ENCODE measurements around the gene PTPRN2. TPM values are rescaled to one million over a fixed set of nuclear protein-coding genes. Genes with fewer than 3 reads are reported as not detected.

The PTPRN2 gene
- total and polyA plus RNA-seq, 2 donors (not counting 3 experiments of a cell fraction or from before 2014, with no cell fraction given): 0.62 to 0.88 TPM

DNA sequence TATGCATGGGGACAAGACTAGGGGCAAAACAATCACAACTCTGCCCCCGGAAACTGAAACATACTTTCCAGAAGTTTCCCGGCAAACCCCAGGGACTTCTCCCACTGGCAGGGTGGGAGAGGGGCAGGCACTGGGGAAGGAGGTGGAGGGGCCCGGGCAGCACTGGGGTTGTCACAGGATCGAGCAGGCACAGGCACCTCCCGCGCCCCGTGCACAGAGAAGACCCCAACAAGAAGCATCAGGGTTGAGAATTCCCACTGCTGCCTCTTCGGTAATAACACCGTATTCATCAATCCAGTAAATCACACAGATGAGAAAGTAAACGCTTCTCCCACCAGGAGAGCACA lies 490.5 kb downstream of the PTPRN2 start:
- no peaks in the 10 kb centered on the region for H3K79me2 ChIP-seq (ENCODE audit: control insufficient read depth, insufficient read depth, low read length)
- no peak overlapping the region for H3K9ac ChIP-seq (replicated peaks; ENCODE audit: extremely low read depth, insufficient read depth, low read length)
- no peaks in the 10 kb centered on the region for H3K27me3 ChIP-seq (ENCODE audit: control insufficient read depth in 2 of 2, insufficient read depth in 2 of 2, low read length in 2 of 2)
- H3K9me3 ChIP-seq (replicated peaks; ENCODE audit: control insufficient read depth, insufficient read depth, low read length): peaks cover 2% of the 10 kb centered on the region
- no peaks in the 10 kb centered on the region for H4K20me1 ChIP-seq (replicated peaks; ENCODE audit: control insufficient read depth, extremely low read depth, insufficient read depth, low read length)
- H3K4me3 ChIP-seq (replicated peaks in 1 of 3; ENCODE audit: insufficient read depth in 1 of 3, low read depth in 1 of 3, low read length in 3 of 3): no peak overlapping the region
- H2AFZ ChIP-seq (ENCODE audit: low read depth, low read length): no peak overlapping the region
- no peak overlapping the region for H3K4me2 ChIP-seq (ENCODE audit: insufficient read depth, low read length)
- intact Hi-C loops (cut with micrococcal nuclease) (no loop called here), dilution Hi-C loops (cut with MboI; ENCODE audit: extremely low pct_ligation_motif_present, low sequenced_read_pairs) (no loop called here)
- H3K4me1 ChIP-seq (ENCODE audit: control insufficient read depth, extremely low read depth, insufficient read depth, low read length): no peaks in the 10 kb centered on the region
- H3K27ac ChIP-seq (ENCODE audit: insufficient read depth, low read depth, low read length): no peak overlapping the region
- no TSS peak for BruUV-seq (replicated peaks)
- no peak for FAIRE-seq
- H3K36me3 ChIP-seq (ENCODE audit: control insufficient read depth in 2 of 2, extremely low read depth in 1 of 2, insufficient read depth in 2 of 2, low read length in 2 of 2): no peaks in the 10 kb centered on the region
- ChIA-PET POLR2A (no interaction called here), CTCF (no interaction called here)
- H3K9me1 ChIP-seq (replicated peaks; ENCODE audit: control insufficient read depth, extremely low read depth, insufficient read depth, low read length): no peaks in the 10 kb centered on the region
- TF ChIP-seq POLR2A (IDR thresholded peaks at IDR 0.05; ENCODE audit: low read depth, low read length): no peak
- TF ChIP-seq, protein P1, sequence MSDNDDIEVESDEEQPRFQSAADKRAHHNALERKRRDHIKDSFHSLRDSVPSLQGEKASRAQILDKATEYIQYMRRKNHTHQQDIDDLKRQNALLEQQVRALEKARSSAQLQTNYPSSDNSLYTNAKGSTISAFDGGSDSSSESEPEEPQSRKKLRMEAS (IDR thresholded peaks at IDR 0.05; ENCODE audit: insufficient read depth, insufficient read length): no peak
- TF ChIP-seq EZH2 (IDR thresholded peaks at IDR 0.05; ENCODE audit: borderline replicate concordance, low read depth, low read length, severe bottlenecking): no peak
- no peak for TF ChIP-seq FOS (IDR thresholded peaks at IDR 0.05; ENCODE audit: borderline replicate concordance, insufficient read depth, low read length)
- TF ChIP-seq, protein P2, sequence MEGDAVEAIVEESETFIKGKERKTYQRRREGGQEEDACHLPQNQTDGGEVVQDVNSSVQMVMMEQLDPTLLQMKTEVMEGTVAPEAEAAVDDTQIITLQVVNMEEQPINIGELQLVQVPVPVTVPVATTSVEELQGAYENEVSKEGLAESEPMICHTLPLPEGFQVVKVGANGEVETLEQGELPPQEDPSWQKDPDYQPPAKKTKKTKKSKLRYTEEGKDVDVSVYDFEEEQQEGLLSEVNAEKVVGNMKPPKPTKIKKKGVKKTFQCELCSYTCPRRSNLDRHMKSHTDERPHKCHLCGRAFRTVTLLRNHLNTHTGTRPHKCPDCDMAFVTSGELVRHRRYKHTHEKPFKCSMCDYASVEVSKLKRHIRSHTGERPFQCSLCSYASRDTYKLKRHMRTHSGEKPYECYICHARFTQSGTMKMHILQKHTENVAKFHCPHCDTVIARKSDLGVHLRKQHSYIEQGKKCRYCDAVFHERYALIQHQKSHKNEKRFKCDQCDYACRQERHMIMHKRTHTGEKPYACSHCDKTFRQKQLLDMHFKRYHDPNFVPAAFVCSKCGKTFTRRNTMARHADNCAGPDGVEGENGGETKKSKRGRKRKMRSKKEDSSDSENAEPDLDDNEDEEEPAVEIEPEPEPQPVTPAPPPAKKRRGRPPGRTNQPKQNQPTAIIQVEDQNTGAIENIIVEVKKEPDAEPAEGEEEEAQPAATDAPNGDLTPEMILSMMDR (IDR thresholded peaks at IDR 0.05; ENCODE audit: extremely low read depth in 1 of 2, insufficient read depth in 1 of 2, low read depth in 1 of 2, low read length in 2 of 2): no peak
- TF ChIP-seq GATA2 (IDR thresholded peaks at IDR 0.05; ENCODE audit: insufficient read depth, insufficient read length, low read depth, low read length): no peak
- no peak for TF ChIP-seq POLR2AphosphoS5 (IDR thresholded peaks at IDR 0.05; ENCODE audit: insufficient read depth, low read depth, low read length)
- no peak for TF ChIP-seq JUN (IDR thresholded peaks at IDR 0.05; ENCODE audit: borderline replicate concordance, insufficient read depth, insufficient read length, low read depth)
- TF ChIP-seq MYC (IDR thresholded peaks at IDR 0.05; ENCODE audit: low read depth, low read length): no peak
- no peak for DNase-seq (ENCODE audit: low read depth, low spot score)

Measured in endothelial cell of umbilical vein (primary cell).